ENCODE results near the gene CHADL.
"Not testable (repeated sequence)": the region's sequence is repeated elsewhere in the genome, so short reads cannot be mapped to it uniquely, and the experiment has no call there.

Gene CHADL

GRCh38 chr22:41240377-41241132 is at the start of gene CHADL:
Gene CHADL (minus strand): TSS chr22:41240931. CDS start chr22:41240881, 50 bp downstream.
- in situ Hi-C loops (cut with HindIII; ENCODE audit: low sequenced_read_pairs), result no loop called here

GRCh38 chr22:41289671-41290070 is 48.9 kb upstream of the CHADL start:
- in situ Hi-C loops (cut with HindIII; ENCODE audit: low sequenced_read_pairs), result no loop called here

- in situ Hi-C loops (cut with HindIII; ENCODE audit: low sequenced_read_pairs), result no loop called here
Measured at GRCh38 chr22:41288245-41288946, 47.7 kb upstream of the CHADL start.

GRCh38 chr22:41286639-41287091 is 45.9 kb upstream of the CHADL start:
- in situ Hi-C loops (cut with HindIII; ENCODE audit: low sequenced_read_pairs), result no loop called here

GRCh38 chr22:41285820-41286638 is 45.3 kb upstream of the CHADL start, which contains the start of gene RANGAP1:
Gene RANGAP1 (minus strand): TSS chr22:41286187. CDS start chr22:41281044, 5,143 bp downstream.
- in situ Hi-C loops (cut with HindIII; ENCODE audit: low sequenced_read_pairs), result no loop called here

GRCh38 chr22:41285441-41285819 is 44.7 kb upstream of the CHADL start:
- in situ Hi-C loops (cut with HindIII; ENCODE audit: low sequenced_read_pairs), result no loop called here

- in situ Hi-C loops (cut with HindIII; ENCODE audit: low sequenced_read_pairs), result no loop called here
Measured at GRCh38 chr22:41284465-41284864, 43.7 kb upstream of the CHADL start.

- in situ Hi-C loops (cut with HindIII; ENCODE audit: low sequenced_read_pairs), result no loop called here
Measured at GRCh38 chr22:41280854-41281253, 40.1 kb upstream of the CHADL start.

GRCh38 chr22:41280065-41280464 is 39.3 kb upstream of the CHADL start:
- in situ Hi-C loops (cut with HindIII; ENCODE audit: low sequenced_read_pairs), result no loop called here

- in situ Hi-C loops (cut with HindIII; ENCODE audit: low sequenced_read_pairs), result no loop called here
Measured at GRCh38 chr22:41274856-41275255, 34.1 kb upstream of the CHADL start.

- in situ Hi-C loops (cut with HindIII; ENCODE audit: low sequenced_read_pairs), result no loop called here
Measured at GRCh38 chr22:41273128-41273527, 32.4 kb upstream of the CHADL start.

GRCh38 chr22:41271787-41272186 is 31.1 kb upstream of the CHADL start:
- in situ Hi-C loops (cut with HindIII; ENCODE audit: low sequenced_read_pairs), result no loop called here

GRCh38 chr22:41267958-41268357 is 27.2 kb upstream of the CHADL start:
- in situ Hi-C loops (cut with HindIII; ENCODE audit: low sequenced_read_pairs), result no loop called here

- in situ Hi-C loops (cut with HindIII; ENCODE audit: low sequenced_read_pairs), result no loop called here
Measured at GRCh38 chr22:41264408-41264941, 23.7 kb upstream of the CHADL start.

- in situ Hi-C loops (cut with HindIII; ENCODE audit: low sequenced_read_pairs), result no loop called here
Measured at GRCh38 chr22:41263704-41264103, 23.0 kb upstream of the CHADL start.

GRCh38 chr22:41262250-41262765 is 21.6 kb upstream of the CHADL start:
- in situ Hi-C loops (cut with HindIII; ENCODE audit: low sequenced_read_pairs), result no loop called here

- in situ Hi-C loops (cut with HindIII; ENCODE audit: low sequenced_read_pairs), result no loop called here
Measured at GRCh38 chr22:41261541-41262249, 21.0 kb upstream of the CHADL start.

GRCh38 chr22:41260871-41261270 is 20.1 kb upstream of the CHADL start:
- in situ Hi-C loops (cut with HindIII; ENCODE audit: low sequenced_read_pairs), result no loop called here

GRCh38 chr22:41259756-41260155 is 19.0 kb upstream of the CHADL start:
- in situ Hi-C loops (cut with HindIII; ENCODE audit: low sequenced_read_pairs), result not testable (repeated sequence)

- in situ Hi-C loops (cut with HindIII; ENCODE audit: low sequenced_read_pairs), result no loop called here
Measured at GRCh38 chr22:41257696-41258095, 17.0 kb upstream of the CHADL start.
